IMR-90 (cell line): ENCODE data around the gene LAMB1. TPM values are rescaled to one million over a fixed set of nuclear protein-coding genes. Genes with fewer than 3 reads are reported as not detected.

Experiments used
- ATAC-seq: fragments of 200-7000 bp; cut with Tn5 transposase; 2 replicates; pipeline ENCODE4 v1.9.1; 2020; ENCODE audit warnings: low read depth, mild to moderate bottlenecking, moderate library complexity
- BruUV-seq: library from RNA; stranded (reverse); fragments of 400-500 nt; replicated peaks from 2 replicates; lab custom pipeline; 2021; lab: Mats Ljungman, UMichigan
- CTCF ChIA-PET: fragments of 300-600 bp; formaldehyde crosslinking; extraction: SDS; loops from one replicate; lab custom pipeline; 2021; ENCODE audit warnings: antibody characterized with exemption; lab: Yijun Ruan, JAX
- POLR2A ChIA-PET: fragments of 300-600 bp; sonication (Branson Sonifier 250); formaldehyde crosslinking; loops from one replicate; lab custom pipeline; 2022; ENCODE audit warnings: antibody characterized with exemption; ENCODE audit not compliant: unreplicated experiment; lab: Charles Lee
- DNase-seq: peaks from one replicate; pipeline ENCODE4 v3.0.0; 2013
- H2AFZ ChIP-seq: replicated peaks from 2 replicates; pipeline ENCODE3; 2013; ENCODE audit warnings: low read length, mild to moderate bottlenecking; ENCODE audit not compliant: poor library complexity
- H2AK5ac ChIP-seq: 2 replicates; pipeline ENCODE4 v1.6.1; 2013; ENCODE audit warnings: low read depth, low read length, inconsistent platforms
- H2AK9ac ChIP-seq: replicated peaks from 2 replicates; pipeline ENCODE3; 2013; ENCODE audit warnings: mild to moderate bottlenecking, low read depth, low read length, moderate library complexity; ENCODE audit not compliant: poor library complexity
- H2BK120ac ChIP-seq: 2 replicates; pipeline ENCODE4 v1.6.1; 2013; ENCODE audit warnings: low read depth, low read length, inconsistent platforms
- H2BK15ac ChIP-seq: 3 replicates; pipeline ENCODE4 v1.6.1; 2013; ENCODE audit warnings: low read depth, low read length, inconsistent platforms
- H2BK20ac ChIP-seq: 2 replicates; pipeline ENCODE4 v1.6.1; 2013; ENCODE audit warnings: low read depth, mild to moderate bottlenecking, inconsistent platforms, low read length, moderate library complexity
- H2BK5ac ChIP-seq: 2 replicates; pipeline ENCODE4 v1.6.1; 2013; ENCODE audit warnings: mild to moderate bottlenecking, low read depth, low read length, inconsistent platforms; ENCODE audit not compliant: poor library complexity, severe bottlenecking
- H3K14ac ChIP-seq: replicated peaks from 2 replicates; pipeline ENCODE4 v1.6.1; 2013; ENCODE audit warnings: low read depth, low read length, inconsistent platforms
- H3K18ac ChIP-seq: 2 replicates; pipeline ENCODE4 v1.6.1; 2013; ENCODE audit warnings: low read depth, low read length, control low read depth
- H3K23ac ChIP-seq: 2 replicates; pipeline ENCODE4 v1.6.1; 2013; ENCODE audit warnings: low read depth, low read length, inconsistent platforms
- H3K27ac ChIP-seq: 2 replicates; pipeline ENCODE4 v1.5.1; 2013; ENCODE audit warnings: mild to moderate bottlenecking, control low read depth, low read length; ENCODE audit not compliant: insufficient read depth
- H3K27me3 ChIP-seq: 2 replicates; pipeline ENCODE4 v1.6.1; 2013; ENCODE audit warnings: low read length; ENCODE audit not compliant: control insufficient read depth, insufficient read depth
- H3K36me3 ChIP-seq: 2 replicates; pipeline ENCODE4 v1.6.1; 2013; ENCODE audit warnings: low read length, mixed read lengths; ENCODE audit not compliant: control insufficient read depth, insufficient read depth
- H3K4ac ChIP-seq: 2 replicates; pipeline ENCODE4 v1.6.1; 2013; ENCODE audit warnings: low read depth, low read length, inconsistent platforms
- H3K4me1 ChIP-seq: 2 replicates; pipeline ENCODE4 v1.6.1; 2013; ENCODE audit warnings: low read length, mixed read lengths; ENCODE audit not compliant: control insufficient read depth, insufficient read depth
- H3K4me2 ChIP-seq: 2 replicates; pipeline ENCODE4 v1.6.1; 2013; ENCODE audit warnings: low read depth, mild to moderate bottlenecking, control low read depth, low read length, moderate library complexity
- H3K4me3 ChIP-seq: 2 replicates; pipeline ENCODE4 v1.5.1; 2013; ENCODE audit warnings: low read depth, mild to moderate bottlenecking, control low read depth, low read length, moderate library complexity; ENCODE audit not compliant: insufficient read depth
- H3K56ac ChIP-seq: 2 replicates; pipeline ENCODE4 v1.6.1; 2013; ENCODE audit warnings: low read length, inconsistent platforms; ENCODE audit not compliant: insufficient read depth; ENCODE audit errors: extremely low read depth
- H3K79me1 ChIP-seq, 2 experiments: 2 replicates each; pipeline ENCODE4 v1.6.1; 2013; ENCODE audit warnings: low read length in 2 of 2, inconsistent platforms in 1 of 2, low read depth in 1 of 2
- H3K9ac ChIP-seq: 2 replicates; pipeline ENCODE4 v1.6.1; 2013; ENCODE audit warnings: low read depth, low read length, control low read depth
- H3K9me1 ChIP-seq: 2 replicates; pipeline ENCODE4 v1.6.1; 2013; ENCODE audit warnings: low read length, inconsistent platforms; ENCODE audit not compliant: insufficient read depth
- H3K9me3 ChIP-seq: 2 replicates; pipeline ENCODE4 v1.6.1; 2013; ENCODE audit warnings: low read length; ENCODE audit not compliant: control insufficient read depth, insufficient read depth
- H4K20me1 ChIP-seq: 2 replicates; pipeline ENCODE4 v1.6.1; 2013; ENCODE audit warnings: low read length, inconsistent platforms; ENCODE audit not compliant: insufficient read depth
- H4K5ac ChIP-seq: 2 replicates; pipeline ENCODE4 v1.6.1; 2013; ENCODE audit warnings: mild to moderate bottlenecking, low read depth, low read length, control low read depth
- H4K8ac ChIP-seq, 2 experiments: 2 replicates each; pipeline ENCODE4 v1.6.1; 2013; ENCODE audit warnings: low read depth in 2 of 2, low read length in 2 of 2, control low read depth in 1 of 2, inconsistent platforms in 1 of 2
- H4K91ac ChIP-seq: 2 replicates; pipeline ENCODE4 v1.6.1; 2013; ENCODE audit warnings: low read depth, low read length, inconsistent platforms; ENCODE audit not compliant: insufficient read depth
- FOS ChIP-seq: fragments of 150-350 bp; IDR thresholded peaks from 2 replicates; pipeline ENCODE4 v1.6.1; 2016; ENCODE audit warnings: low read depth, low read length
- RAD21 ChIP-seq: IDR thresholded peaks from 2 replicates; pipeline ENCODE4 v1.6.1; 2012; ENCODE audit warnings: low read length, improper control_type of control experiment
- dilution Hi-C: fragments of 300-500 bp; cut with HindIII; formaldehyde crosslinking; loops from one replicate; pipeline ENCODE4 v1.14.3; 2018; ENCODE audit warnings: low sequenced_read_pairs; ENCODE audit not compliant: unreplicated experiment
- in situ Hi-C: fragments of 300-500 bp; cut with MboI; formaldehyde crosslinking; loops from 3 replicates; pipeline ENCODE4 v1.14.3; 2019; ENCODE audit warnings: low sequenced_read_pairs, inconsistent platforms, mixed read lengths
- intact Hi-C: fragments of 100-400 bp; cut with micrococcal nuclease; formaldehyde crosslinking; loops from 2 replicates; pipeline ENCODE4 v1.10.0; 2022
- polyA plus RNA-seq, 3 experiments: library from polyadenylated mRNA; depleted of rRNA; stranded (reverse); fragments of >200 nt; gene quantifications; 2 replicates each; pipeline ENCODE4 v1.2.3, GENCODE V29; 2012; ENCODE audit warnings: low replicate concordance in 1 of 3
- total RNA-seq: library from RNA; depleted of rRNA; stranded (reverse); fragments of >200 nt; gene quantifications from 2 replicates; pipeline ENCODE4 v1.2.3, GENCODE V29; 2012

The LAMB1 gene
- total and polyA plus RNA-seq, 2 of the 4 experiments (the other 2 are of a cell fraction), result 114 to 117 TPM

DNA sequence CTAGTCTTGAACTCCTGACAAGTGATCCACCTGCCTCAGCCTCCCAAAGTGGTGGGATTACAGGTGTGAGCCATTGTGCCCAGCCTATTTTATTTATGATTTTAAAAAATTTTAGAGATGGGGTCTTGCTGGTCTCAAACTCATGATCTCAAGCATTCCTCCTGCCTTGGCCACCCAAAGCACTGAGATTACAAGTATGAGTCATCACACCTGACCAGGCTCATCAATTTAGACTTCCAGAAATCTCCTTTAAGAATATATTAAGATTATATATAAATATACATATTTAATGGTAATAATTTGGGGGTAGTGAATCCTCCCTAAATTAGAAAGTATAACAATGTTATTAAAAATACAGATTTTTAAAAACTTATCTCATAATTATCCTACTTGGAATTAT is 29.1 kb downstream of the LAMB1 start:
- Histone ChIP-seq H2AK5ac (no peak overlapping the region), H2BK20ac (no peak overlapping the region), H4K91ac (no peak overlapping the region), H4K20me1 (peaks cover 2% of the 10 kb centered on the region; the same call in 1 of the 2 replicates), H2AFZ (no peak overlapping the region), H2BK15ac (no peak overlapping the region), H3K36me3 (peaks cover 63% of the 10 kb centered on the region), H3K9me1 (peaks cover 8% of the 10 kb centered on the region), H3K27me3 (no peaks in the 10 kb centered on the region), H3K18ac (no peak overlapping the region), H3K9ac (no peak overlapping the region), H3K4ac (no peak overlapping the region), H3K23ac (no peak overlapping the region), H3K14ac (no peak overlapping the region), H3K4me2 (no peak overlapping the region), H3K27ac (no peak overlapping the region), H4K8ac (no peak overlapping the region), H2BK120ac (no peak overlapping the region), H3K56ac (no peak overlapping the region), H3K4me3 (no peak overlapping the region), H2AK9ac (no peak overlapping the region), H4K5ac (no peak overlapping the region), H3K4me1 (peaks cover 7% of the 10 kb centered on the region), H3K79me1 (peaks cover 4 to 32% of the 10 kb centered on the region in 2 experiments; a peak in 3 of 4 replicates), H3K9me3 (no peaks in the 10 kb centered on the region), H2BK5ac (no peak overlapping the region)
- intact Hi-C loops, result loop anchor here (2.0 kb wide), 1 partner anchor 21 kb away; no protein-coding TSS in a partner anchor
- ChIA-PET POLR2A (no interaction called here), CTCF (interaction anchor here (0.6 kb wide), 1 partner anchor 43 kb away, joined by 3 read pairs; no protein-coding TSS in a partner anchor)
- in situ Hi-C loops, result no loop called here
- no peak for TF ChIP-seq RAD21
- peak; percentile 23; the same call in 1 of the 2 replicates for TF ChIP-seq FOS
- DNase-seq, result no peak
- ATAC-seq, result no peak
- dilution Hi-C loops, result no loop called here
- BruUV-seq, result no TSS peak
